ENCODE data around the gene FARP1.
"Not testable (repeated sequence)": the region's sequence is repeated elsewhere in the genome, so short reads cannot be mapped to it uniquely, and the experiment has no call there.

FARP1 gene

GRCh38 chr13:98269386-98269785 is 126.5 kb downstream of the FARP1 start:
- no peaks in the 10 kb centered on the region for H3F3A ChIP-seq (ENCODE audit: control insufficient read depth, insufficient read depth)
- no peak for TF ChIP-seq CTCF (IDR thresholded peaks at IDR 0.05; ENCODE audit: low read depth, low read length, poor library complexity, severe bottlenecking)
- TF ChIP-seq EZH2phosphoT487 (IDR thresholded peaks at IDR 0.05; ENCODE audit: borderline replicate concordance, low read length): no peak
- H3K27ac ChIP-seq (ENCODE audit: low read depth, low read length): no peak overlapping the region
- no peak overlapping the region for H3K4me2 ChIP-seq (ENCODE audit: low read length)
- H3K9me3 ChIP-seq (ENCODE audit: control insufficient read depth, insufficient read depth, low read length): no peaks in the 10 kb centered on the region
- H3K79me2 ChIP-seq (ENCODE audit: control insufficient read depth, low read length): no peaks in the 10 kb centered on the region
- H4K20me1 ChIP-seq (ENCODE audit: control insufficient read depth, insufficient read depth, low read depth, low read length): no peaks in the 10 kb centered on the region
- no peaks in the 10 kb centered on the region for H3K36me3 ChIP-seq (ENCODE audit: control insufficient read depth, low read length)
- H3K4me3 ChIP-seq (ENCODE audit: low read length): no peak overlapping the region
- H3K27me3 ChIP-seq (ENCODE audit: control insufficient read depth, low read length): no peaks in the 10 kb centered on the region
- H3K9me2 ChIP-seq (replicated peaks; ENCODE audit: control insufficient read depth, low read length): no peaks in the 10 kb centered on the region
- no peaks in the 10 kb centered on the region for H3K4me1 ChIP-seq (ENCODE audit: control insufficient read depth, low read length)

- Histone ChIP-seq H3K9me3 (ENCODE audit: control insufficient read depth, insufficient read depth, low read length) (no peaks in the 10 kb centered on the region), H3K9me2 (replicated peaks; ENCODE audit: control insufficient read depth, low read length) (no peaks in the 10 kb centered on the region), H3K79me2 (ENCODE audit: control insufficient read depth, low read length) (no peaks in the 10 kb centered on the region), H3F3A (ENCODE audit: control insufficient read depth, insufficient read depth) (no peaks in the 10 kb centered on the region), H3K4me3 (ENCODE audit: low read length) (no peak overlapping the region), H3K27me3 (ENCODE audit: control insufficient read depth, low read length) (no peaks in the 10 kb centered on the region), H3K4me1 (ENCODE audit: control insufficient read depth, low read length) (no peaks in the 10 kb centered on the region), H3K27ac (ENCODE audit: low read depth, low read length) (no peak overlapping the region), H3K36me3 (ENCODE audit: control insufficient read depth, low read length) (no peaks in the 10 kb centered on the region), H3K4me2 (ENCODE audit: low read length) (no peak overlapping the region), H4K20me1 (ENCODE audit: control insufficient read depth, insufficient read depth, low read depth, low read length) (no peaks in the 10 kb centered on the region)
- TF ChIP-seq EZH2phosphoT487 (IDR thresholded peaks at IDR 0.05; ENCODE audit: borderline replicate concordance, low read length): no peak
These were observed 127.9 kb downstream of the FARP1 start for GRCh38 chr13:98270819-98271218.

GRCh38 chr13:98271646-98272045 is 128.8 kb downstream of the FARP1 start:
- H3K27me3 ChIP-seq (ENCODE audit: control insufficient read depth, low read length); H4K20me1 ChIP-seq (ENCODE audit: control insufficient read depth, insufficient read depth, low read depth, low read length): not testable (repeated sequence)

GRCh38 chr13:98272549-98272948 is 129.7 kb downstream of the FARP1 start:
- H3F3A ChIP-seq (ENCODE audit: control insufficient read depth, insufficient read depth): no peaks in the 10 kb centered on the region
- no peaks in the 10 kb centered on the region for H4K20me1 ChIP-seq (ENCODE audit: control insufficient read depth, insufficient read depth, low read depth, low read length)
- no peaks in the 10 kb centered on the region for H3K9me3 ChIP-seq (ENCODE audit: control insufficient read depth, insufficient read depth, low read length)
- H3K4me1 ChIP-seq (ENCODE audit: control insufficient read depth, low read length): no peaks in the 10 kb centered on the region
- no peak overlapping the region for H3K4me2 ChIP-seq (ENCODE audit: low read length)
- 0 out of 2 replicates have a peak, but pooled peaks cover 2% of the 10 kb centered on the region for H3K27me3 ChIP-seq (ENCODE audit: control insufficient read depth, low read length)
- no peaks in the 10 kb centered on the region for H3K36me3 ChIP-seq (ENCODE audit: control insufficient read depth, low read length)
- no peak overlapping the region for H3K4me3 ChIP-seq (ENCODE audit: low read length)
- no peak overlapping the region for H3K27ac ChIP-seq (ENCODE audit: low read depth, low read length)
- no peak for TF ChIP-seq CTCF (IDR thresholded peaks at IDR 0.05; ENCODE audit: low read depth, low read length, poor library complexity, severe bottlenecking)
- no peak for TF ChIP-seq EZH2phosphoT487 (IDR thresholded peaks at IDR 0.05; ENCODE audit: borderline replicate concordance, low read length)
- H3K9me2 ChIP-seq (replicated peaks; ENCODE audit: control insufficient read depth, low read length): no peaks in the 10 kb centered on the region
- H3K79me2 ChIP-seq (ENCODE audit: control insufficient read depth, low read length): no peaks in the 10 kb centered on the region

More at GRCh38 chr13:98271646-98272045, 128.8 kb downstream of the FARP1 start:
- not testable (repeated sequence) for H3K9me2 ChIP-seq (replicated peaks; ENCODE audit: control insufficient read depth, low read length); H3F3A ChIP-seq (ENCODE audit: control insufficient read depth, insufficient read depth); H3K9me3 ChIP-seq (ENCODE audit: control insufficient read depth, insufficient read depth, low read length); H3K4me2 ChIP-seq (ENCODE audit: low read length); H3K4me3 ChIP-seq (ENCODE audit: low read length); H3K36me3 ChIP-seq (ENCODE audit: control insufficient read depth, low read length); H3K4me1 ChIP-seq (ENCODE audit: control insufficient read depth, low read length); H3K79me2 ChIP-seq (ENCODE audit: control insufficient read depth, low read length); H3K27ac ChIP-seq (ENCODE audit: low read depth, low read length)

Data from DOHH2 (cell line).